SIG-M5 treated with dmso at 0.1 percent for 504 hours (cell line): ENCODE results near the gene CDH3.
A peak's percentile ranks its signal among the peaks of the same experiment; 100 is the strongest.

ENCODE experiments used
- DNase-seq: peaks from one replicate; lab custom pipeline; 2025; ENCODE audit not compliant: unreplicated experiment; lab: John Stamatoyannopoulos, UW

The CDH3 gene

DNA sequence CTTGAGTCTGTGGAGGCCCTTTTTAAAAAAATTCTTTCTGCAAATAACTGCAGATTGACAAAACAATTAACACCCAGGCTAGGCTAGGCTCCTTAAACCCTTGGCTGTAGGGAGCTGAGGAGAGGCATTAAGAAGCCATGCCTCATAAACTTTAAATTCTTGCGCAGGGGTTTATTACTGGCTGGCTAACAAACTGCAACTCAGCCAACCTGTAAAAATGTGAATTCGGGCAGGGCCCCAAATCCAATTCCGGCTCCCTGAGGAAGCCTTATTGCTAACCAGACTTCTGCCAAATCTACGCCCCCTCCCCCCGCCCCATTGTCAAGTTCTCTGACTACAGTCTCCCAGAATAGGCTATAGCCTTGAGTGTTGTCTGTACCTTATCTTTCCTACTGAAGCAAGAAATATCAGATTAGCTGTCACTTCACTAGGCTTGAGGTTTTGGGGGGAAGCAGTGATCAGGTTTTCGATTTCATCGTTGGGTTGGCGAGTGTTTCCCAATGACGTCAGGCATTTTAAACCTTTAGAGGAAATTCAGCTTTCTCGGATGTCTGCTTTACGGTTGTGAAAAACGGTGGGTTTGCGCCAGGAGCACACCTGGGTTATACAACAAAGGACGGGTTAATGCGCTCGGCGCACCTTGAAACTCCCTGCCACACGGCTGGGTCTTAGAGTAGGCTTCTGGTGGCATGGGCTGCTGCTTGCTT is 2.0 kb downstream of the CDH3 start:
- no peak for DNase-seq

DNA sequence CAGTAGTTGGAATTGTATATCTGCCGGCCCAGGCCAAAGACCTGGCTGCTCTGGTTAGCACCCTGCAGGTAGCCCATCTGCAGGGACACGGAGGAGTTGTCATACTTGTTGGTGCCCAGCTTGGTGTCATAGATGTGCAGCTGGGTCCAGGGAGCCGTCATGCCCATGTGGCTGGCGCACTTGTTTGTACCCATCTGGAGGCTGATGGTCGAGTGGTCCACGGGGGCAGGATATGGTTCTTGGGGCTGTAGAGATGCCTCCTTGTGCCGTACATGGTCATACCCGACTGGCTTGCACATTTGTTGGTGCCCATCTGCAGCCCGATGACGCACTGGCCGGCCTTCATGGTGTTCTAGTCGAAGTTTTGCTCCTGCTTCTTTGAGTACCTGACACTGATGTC is 6.0 kb downstream of the CDH3 start:
- DNase-seq: no peak

GRCh38 chr16:68652659-68653058 is 7.5 kb downstream of the CDH3 start:
- no peak for DNase-seq

DNA sequence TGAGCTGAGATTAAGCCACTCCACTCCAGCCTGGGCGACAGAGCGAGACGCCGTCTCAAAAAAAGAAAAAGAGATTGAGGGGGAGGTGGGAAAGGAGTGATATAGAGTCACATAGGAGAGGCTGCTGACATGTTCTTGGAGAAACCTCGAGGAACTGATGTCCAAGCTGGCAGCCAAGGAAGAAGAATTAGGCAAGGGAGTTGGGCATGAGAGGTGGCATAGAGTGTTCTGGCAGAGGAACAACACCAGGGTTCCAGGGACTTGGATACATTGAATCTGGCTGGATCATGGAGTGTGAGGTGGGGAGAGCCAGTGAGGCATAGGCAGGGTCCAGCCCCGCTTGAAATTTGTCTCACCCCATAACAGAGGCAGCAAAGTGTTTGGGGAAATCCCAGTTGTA is 10.7 kb downstream of the CDH3 start:
- DNase-seq: no peak

DNA sequence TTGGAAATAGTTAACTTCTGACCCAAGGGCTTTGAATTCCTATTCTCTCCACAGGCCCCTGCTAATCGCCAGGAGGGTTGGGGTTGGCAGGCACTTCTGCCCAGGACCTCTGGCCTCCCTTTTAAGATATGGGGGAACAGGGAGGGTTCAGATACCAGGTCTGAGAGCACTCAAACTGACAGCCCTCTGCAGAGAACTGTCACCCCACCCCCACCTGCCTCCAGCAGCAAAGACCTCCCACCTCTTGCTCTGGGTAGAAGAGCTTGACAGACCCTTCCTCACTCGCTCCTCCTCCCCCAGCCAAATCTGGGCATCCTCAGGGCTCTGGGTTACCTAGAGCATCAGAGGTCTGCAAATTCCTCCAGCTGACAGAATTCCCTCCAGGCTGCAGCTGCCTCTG is 11.6 kb downstream of the CDH3 start:
- DNase-seq: no peak

DNA sequence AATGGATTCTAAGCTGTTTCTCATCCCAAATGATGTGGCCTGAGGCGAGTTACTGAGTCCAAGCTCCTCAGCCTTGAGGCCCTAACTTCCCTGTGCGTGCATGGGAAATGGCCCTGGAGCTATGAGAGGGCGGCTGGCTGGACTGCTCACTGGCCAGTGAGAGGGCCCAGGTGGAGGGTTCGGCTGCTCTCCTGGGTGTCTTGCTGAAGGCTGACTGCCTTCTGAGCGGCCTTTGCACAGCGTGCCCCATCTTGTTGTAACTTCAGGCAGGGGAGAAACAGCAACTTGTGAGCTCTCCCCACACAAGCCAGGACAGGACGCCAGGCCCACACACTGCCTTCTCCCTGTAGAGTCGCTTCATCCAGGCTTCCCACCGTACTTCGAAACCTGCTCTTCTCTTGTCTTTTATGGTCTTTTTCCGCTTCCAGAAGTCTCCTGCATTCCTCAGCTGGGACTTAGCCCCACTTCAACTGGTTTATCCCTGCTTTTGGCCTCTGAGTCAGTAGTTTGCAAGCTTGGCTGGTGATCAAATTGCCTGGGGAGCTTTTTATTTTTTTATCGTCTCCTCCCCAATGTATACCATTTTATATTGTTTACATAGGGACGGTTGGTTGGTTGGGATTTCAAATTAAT is 13.3 kb downstream of the CDH3 start:
- DNase-seq: peak; percentile 22

DNA sequence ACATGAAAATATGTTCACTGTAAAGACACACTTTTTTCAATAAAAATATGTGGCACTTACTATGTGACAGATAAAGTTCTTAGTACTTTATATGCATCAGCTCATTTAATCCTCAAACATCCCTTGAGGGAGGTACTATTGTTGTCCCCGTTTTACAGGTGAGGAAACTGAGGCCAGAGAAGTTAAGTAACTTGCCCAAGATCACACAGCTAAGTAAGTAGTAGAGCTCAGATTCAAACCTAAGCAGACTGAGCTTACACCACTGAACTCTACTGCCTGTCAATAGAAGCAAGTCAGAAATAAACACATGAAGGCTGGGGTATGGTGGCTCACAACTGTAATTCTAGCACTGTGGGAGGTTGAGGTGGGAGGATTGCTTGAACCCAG is 13.9 kb downstream of the CDH3 start:
- no peak for DNase-seq

DNA sequence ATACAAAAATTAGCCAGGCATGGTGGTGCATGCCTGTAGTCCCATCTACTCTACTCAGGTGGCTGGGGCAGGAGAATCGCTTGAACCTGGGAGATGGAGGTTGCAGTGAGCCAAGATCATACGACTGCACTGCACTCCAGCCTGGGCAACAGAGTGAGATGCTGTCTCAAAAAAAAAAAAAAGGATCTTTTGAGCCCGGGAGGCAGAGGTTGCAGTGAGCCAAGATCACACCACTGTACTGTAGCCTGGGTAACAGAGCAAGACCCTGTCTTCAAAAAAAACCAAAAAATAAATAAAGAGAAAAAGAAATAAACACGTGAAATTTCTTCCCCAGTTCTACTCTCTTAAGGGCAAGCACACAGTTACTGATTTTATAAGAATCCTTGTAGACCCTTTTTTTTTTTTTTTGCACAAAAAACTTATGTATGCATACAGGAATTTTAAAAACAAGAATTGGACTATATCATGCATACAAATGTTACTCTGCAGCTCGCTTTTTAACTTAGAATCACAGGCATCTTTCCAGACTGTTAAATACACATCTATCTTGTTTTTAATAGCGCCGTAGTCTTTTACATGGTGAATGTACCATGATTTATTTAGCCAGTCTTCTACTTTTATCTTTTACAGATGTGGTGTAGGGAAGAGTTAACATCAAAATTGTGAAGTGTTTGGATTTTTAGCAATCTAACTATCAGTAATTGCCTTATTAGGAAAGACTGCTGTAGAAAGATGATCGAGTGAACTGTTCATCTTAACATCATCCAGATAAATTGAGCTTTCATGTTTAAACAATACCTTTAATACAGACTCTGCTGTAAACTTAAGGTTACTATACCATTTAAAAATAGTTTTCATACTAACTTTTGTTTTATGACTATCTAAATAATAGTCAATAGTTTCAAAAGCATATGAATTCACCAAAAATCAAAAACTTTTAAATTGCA is 14.6 kb downstream of the CDH3 start:
- DNase-seq: no peak

- DNase-seq: no peak
Observed at GRCh38 chr16:68660359-68660795, 15.3 kb downstream of the CDH3 start.

- DNase-seq: no peak
Observed at GRCh38 chr16:68662035-68662434, 16.9 kb downstream of the CDH3 start.

DNA sequence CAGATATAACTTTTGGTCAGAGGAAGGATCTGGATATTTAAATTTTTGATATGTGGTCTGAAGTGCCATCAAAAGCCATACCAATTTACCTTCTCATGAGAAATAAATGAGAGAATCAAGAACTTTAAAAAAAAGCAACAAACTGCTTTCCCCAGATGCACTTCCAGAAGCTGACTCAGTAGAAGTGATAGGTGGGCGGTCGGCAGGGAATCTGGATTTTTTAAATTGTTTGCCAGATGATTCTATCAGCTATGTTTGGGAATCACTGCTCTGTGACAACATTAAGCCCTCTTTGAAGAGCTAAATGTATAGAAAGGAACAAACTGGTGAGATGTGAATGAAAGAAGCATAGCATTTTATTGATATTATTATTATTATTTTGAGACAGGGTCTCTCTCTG is 19.2 kb downstream of the CDH3 start:
- no peak for DNase-seq

GRCh38 chr16:68665501-68665900 is 20.4 kb downstream of the CDH3 start:
- DNase-seq: no peak

- DNase-seq: peak; percentile 61
Observed at GRCh38 chr16:68668266-68668665, 23.2 kb downstream of the CDH3 start.

GRCh38 chr16:68676113-68676860 is 31.2 kb downstream of the CDH3 start:
- DNase-seq: no peak

DNA sequence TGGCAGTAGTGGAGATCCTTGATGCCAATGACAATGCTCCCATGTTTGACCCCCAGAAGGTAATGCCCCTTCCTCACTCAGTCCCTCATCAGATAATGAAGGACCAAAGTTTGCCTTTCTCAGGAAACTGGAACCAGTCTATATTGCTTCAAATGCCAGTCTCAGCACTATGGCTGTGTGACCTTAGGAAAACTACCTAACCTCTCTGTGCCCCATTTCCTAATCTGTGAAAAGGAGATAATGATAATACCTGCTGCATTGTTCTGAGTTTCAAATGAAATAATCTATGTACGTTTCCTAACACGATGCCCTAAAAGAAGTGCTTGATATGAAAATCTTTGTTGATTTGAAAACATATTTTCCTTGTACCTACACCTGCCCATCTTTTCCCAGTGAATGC is 35.9 kb downstream of the CDH3 start:
- no peak for DNase-seq

- DNase-seq: no peak
Observed at GRCh38 chr16:68685685-68686478, 40.8 kb downstream of the CDH3 start.

- no peak for DNase-seq
Observed at GRCh38 chr16:68686905-68687304, 41.8 kb downstream of the CDH3 start.

DNA sequence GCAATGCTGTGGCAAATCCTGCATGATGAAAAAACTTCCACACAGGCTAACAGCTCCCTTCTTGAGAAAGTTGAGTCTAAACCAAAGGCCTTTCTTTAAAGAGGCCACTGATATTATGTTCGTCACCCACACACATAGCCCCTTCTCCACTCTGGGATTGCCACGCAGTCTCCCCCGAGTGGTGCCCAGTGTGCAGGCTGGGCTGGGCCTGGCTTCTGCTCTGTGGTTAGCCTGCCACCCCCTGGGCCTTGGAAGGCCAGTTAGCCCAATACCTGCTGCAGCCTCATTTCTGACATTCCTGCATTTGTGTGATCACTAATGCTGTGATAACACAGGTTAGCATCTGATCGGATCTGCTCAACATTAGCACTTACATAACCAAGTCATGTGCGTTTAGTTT is 44.8 kb downstream of the CDH3 start:
- DNase-seq: no peak

GRCh38 chr16:68695575-68695974 is 50.5 kb downstream of the CDH3 start:
- no peak for DNase-seq

GRCh38 chr16:68696514-68696913 is 51.4 kb downstream of the CDH3 start:
- DNase-seq: no peak
